ENCODE results near the gene ANKRD45.
"Not testable (repeated sequence)": the region's sequence is repeated elsewhere in the genome, so short reads cannot be mapped to it uniquely, and the experiment has no call there.

The ANKRD45 gene, protein sequence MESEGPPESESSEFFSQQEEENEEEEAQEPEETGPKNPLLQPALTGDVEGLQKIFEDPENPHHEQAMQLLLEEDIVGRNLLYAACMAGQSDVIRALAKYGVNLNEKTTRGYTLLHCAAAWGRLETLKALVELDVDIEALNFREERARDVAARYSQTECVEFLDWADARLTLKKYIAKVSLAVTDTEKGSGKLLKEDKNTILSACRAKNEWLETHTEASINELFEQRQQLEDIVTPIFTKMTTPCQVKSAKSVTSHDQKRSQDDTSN

DNA sequence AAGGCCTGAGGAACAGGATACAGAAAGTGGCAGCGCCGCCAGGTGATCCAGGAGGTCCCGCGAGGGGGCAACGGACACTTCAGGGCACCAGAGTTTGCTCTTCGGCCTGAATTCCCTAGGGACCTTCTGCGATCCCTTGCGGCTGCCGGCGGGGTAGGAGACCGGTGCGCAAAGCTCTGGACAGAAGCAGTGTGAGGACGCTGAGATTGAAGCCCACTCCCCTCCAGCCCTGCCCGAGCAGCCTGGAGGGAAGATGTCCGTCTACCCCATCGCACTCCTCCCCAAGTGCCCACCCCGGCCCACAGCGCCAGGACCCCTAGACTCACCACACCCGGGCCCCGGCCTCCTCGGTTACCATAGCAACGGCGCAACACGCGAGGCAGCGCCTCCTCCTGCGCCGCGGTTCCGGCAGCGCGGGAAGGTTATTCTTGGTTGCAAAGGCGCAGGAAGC lies at the start of gene ANKRD45:
TSS of gene ANKRD45 (minus strand) at position 361 of the 451 bp plus-strand sequence. CDS start 10,433 bp downstream, outside the sequence.
- peak; percentile 71 for DNase-seq

DNA sequence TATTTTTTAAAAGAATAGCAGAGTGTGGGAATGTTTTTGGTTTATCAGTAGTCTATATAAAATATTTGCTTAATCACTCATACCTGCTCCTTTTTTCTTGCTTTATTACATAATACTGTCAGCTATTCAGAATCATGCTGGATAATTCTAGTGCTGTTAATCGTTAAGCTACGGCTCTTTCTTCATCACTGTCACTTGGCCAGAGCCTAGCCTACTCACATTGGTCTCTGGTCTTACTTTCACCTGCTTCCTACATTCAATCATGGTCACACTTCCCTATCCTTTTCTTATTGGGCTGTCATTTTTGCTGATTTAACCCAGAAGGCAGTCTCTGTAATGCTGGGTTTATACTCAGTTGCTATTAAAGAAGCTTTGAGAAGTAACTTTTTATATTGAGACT lies 47.6 kb upstream of the ANKRD45 start:
- no peak for DNase-seq

DNA sequence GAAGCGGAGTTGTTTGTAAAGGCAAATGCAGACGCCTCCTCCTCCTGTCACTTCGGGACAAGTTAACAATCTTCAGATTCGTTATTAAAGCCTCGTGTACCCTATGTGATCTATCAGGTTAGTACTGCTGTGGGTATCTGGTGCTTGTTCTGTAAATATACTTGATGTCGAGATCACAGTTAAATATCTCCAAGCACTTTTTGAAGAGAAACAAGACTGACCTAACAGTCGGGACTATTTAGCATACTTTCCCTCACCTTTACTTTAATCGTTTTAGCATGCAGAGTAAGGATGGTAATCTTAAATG lies 45.8 kb upstream of the ANKRD45 start:
- DNase-seq: no peak

DNA sequence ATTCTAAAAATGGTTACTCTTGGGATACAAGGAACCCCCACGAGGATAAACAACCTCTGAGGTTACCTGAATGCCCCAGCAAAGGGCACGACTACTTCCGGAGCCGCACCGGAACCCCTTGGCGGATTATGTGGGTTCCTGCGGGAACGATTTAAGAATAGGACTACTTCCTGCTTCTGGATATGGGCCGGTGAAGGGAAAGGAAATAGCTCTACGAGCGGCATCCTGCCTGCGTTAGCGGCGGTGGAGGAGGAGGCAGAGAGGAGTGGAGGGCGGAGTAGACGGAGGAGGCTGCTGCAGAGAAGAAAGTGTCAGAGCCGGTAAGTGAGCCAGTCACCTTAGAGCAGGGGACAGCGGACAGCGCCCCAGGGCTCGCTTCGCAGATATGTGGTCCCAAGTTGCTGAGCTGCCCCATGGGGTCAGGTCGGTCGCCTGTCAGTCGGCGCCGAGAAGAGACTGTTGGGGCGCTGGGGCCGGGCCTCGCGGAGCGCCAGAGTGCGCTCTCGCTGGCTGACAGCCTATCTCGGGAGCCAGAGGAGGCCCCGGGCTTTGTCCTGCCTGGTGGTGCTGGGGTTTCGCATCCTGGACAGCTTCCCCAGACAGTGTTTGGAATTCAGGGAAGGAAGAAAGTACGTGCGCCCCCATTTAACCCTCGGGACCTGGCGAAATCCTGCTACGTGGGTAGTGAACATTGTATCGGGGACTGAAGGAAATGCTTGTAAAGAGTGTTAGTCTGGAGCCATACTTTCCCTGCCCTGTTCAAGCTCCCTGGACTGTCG lies 45.3 kb upstream of the ANKRD45 start, which contains the start of gene KLHL20:
TSS of gene KLHL20 (plus strand) at position 223 of the 779 bp plus-strand sequence. CDS start 1,063 bp downstream, outside the sequence.
- peak; percentile 90 for DNase-seq

DNA sequence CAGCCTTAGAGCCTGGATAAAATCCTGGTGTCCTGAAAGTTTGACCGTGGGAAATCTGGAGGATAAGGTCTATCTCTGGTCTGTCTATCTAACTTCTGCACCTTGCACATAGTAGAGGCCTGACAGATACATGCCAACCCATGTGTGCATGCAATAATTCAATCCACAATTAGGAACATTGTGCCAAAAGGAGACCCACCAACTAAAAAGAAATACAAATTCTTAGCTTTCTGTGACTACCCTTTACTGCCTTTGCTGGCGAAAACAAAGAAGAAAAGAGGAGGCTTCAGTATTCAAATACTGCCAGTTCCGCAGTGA lies 44.7 kb upstream of the ANKRD45 start:
- DNase-seq: no peak

DNA sequence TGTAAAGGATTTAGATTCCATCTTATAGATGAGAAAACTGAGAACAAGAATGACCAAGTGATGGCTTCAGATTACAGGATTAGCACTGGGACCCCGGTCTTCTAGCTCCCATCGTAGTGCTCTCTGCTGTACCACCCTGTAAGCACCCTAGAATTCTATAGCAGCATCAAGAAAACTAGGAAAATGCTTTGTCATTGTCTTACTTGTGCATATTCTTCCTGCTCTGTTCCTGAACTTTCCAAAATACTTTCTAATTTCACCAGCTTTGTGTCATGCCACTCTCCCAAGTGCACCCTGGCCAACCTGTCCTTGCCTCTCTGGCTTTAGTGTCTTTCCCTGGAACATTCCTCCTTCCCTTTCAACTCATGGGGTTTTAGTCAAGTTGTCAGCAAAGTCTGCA lies 39.1 kb upstream of the ANKRD45 start:
- DNase-seq: no peak

DNA sequence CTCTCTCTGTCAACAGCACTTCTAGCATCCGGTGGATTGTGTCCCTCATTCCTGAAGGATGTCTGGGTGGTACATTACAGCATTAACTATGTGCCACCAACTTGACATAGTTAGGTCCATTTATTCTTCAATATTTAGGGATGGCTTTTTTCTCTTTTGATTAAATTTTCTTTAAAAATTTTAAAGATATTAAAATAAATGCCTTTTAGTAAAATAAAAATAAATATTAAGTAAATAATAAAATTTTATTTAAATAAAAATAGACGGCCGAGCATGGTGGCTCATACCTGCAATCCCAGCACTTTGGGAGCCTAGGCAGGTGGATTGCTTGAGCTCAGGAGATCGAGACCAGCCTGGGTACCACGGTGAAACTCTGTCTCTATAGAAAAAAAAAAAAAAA lies 35.5 kb upstream of the ANKRD45 start:
- no peak for DNase-seq

DNA sequence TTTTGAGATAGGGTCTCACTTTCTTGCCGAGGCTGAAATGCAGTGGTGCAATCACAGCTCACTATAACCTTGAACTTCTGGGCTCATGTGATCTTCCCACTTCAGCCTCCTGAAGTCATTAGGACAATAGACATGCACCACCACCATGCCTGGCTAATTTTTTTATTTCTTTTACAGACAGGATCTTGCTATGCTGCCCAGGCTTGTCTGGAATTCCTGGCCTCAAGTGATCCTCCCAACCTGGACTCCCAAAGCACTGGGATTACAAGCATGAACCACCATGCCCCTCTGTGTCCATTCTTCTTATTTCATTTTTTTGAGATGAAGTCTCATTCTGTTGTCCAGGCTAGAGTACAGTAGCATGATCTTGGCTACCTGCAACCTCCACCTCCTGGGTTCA lies 33.1 kb upstream of the ANKRD45 start:
- DNase-seq: no peak

DNA sequence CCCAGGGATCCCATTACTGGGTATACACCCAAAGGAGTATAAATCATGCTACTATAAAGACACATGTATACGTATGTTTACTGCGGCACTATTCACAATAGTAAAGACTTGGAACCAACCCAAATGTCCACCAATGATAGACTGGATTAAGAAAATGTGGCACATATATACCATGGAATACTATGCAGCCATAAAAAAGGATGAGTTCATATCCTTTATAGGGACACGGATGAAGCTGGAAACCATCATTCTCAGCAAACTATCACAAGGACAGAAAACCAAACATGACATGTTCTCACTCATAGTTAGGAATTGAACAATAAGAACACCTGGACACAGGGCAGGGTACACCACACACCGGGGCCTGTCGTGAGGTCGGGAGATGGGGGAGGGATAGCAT lies 31.6 kb upstream of the ANKRD45 start:
- DNase-seq: not testable (repeated sequence)

DNA sequence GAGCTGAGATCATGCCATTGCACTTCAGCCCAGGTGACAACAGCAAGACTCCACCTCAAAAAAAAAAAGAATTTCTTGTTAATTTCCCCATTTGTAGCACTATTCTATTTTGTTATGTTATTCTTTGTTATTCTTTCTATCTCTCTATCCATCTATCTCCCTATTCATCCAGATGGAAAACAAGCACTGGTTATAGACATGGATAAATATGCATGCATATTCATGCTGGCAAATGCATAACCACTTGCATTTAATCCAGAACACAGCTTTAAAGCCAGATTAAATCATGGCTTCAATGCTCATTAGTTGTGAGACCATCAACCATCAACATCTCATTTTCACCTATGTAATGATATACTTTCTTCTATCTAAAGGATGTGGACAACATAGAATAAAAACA lies 23.6 kb upstream of the ANKRD45 start:
- no peak for DNase-seq

DNA sequence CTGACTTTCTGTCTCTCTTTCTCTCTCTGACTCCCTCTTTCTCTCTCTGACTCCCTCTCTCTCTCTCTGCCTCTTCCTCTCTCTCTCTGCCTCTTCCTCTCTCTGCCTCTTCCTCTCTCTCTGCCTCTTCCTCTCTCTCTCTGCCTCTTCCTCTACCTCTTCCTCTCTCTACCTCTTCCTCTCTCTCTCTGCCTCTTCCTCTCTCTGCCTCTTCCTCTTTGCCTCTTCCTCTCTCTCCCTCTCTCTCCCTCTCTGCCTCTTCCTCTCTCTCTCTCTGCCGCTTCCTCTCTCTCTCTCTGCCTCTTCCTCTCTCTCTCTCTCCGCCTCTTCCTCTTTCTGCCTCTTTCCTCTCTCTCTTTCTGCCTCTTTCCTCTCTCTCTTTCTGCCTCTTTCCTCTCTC lies 18.6 kb upstream of the ANKRD45 start:
- DNase-seq: no peak

DNA sequence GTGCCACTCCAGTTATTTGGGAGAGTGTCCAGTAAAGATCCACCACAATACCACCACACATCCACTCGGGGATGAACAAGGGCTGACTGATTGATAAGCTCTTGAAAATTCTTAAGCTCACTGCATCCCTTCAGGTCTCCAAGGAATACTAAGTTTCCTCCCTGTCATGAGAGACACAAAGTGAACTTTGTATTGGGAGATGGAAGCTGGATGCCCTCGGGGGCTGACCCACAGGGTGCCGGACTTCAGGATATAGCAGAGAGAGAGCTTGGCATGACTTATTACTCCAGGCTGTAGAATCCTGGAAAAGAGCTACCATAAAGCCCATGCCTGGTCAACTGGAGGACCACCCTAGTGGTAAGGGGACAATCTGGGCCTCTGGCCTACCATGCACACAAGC lies 15.5 kb upstream of the ANKRD45 start:
- DNase-seq: not testable (repeated sequence)

DNA sequence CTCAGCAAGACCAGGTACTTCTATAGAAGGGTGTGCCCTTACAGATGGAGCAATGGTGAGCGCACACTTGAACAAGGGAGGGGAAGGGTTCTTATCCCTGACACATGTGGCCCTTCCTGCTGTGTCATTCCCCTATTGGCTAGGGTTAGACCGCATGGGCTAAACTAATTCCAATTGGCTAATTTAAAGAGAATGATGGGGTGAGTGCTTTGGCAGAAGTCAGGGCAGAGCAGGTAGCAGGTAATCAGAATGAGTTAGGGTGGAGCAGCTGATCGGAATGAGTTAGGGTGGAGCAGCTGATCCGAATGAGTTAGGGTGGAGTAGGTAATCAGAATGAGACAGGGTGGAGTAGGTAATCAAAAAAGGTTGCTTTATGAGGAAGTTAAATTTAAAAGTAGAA lies 14.2 kb upstream of the ANKRD45 start:
- not testable (repeated sequence) for DNase-seq

DNA sequence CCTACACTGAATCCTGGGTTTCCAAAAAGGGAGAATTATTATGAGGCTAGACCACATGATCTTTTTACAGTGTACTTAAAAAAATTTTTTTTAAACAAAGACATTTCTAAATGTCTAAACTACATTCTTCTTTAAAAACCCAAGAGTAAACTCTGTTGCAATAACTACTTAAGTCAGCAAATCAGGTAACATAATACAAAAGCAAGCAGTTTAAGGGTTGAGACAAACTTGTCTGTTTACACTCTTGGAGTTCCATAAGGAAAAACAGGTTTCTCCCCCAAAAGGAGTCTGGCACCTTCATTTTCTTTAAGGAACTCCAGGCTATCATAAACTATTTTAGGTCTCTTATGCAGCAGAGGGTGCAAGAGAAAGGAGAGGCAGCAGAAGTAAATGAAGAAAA lies 12.5 kb upstream of the ANKRD45 start:
- DNase-seq: no peak

DNA sequence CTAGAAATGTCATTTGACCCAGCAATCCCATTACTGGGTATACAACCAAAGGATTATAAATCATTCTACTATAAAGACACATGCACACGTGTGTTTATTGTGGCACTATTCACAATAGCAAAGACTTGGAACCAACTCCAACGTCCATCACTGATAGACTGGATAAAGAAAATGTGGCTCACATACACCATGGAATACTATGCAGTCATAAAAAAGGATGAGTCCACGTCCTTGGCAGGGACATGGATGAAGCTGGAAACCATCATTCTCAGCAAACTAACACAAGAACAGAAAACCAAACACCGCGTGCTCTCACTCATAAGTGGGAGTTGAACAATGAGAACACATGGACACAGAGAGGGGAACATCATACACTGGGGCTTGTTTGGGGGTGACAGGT lies 10.5 kb upstream of the ANKRD45 start:
- DNase-seq: not testable (repeated sequence)

DNA sequence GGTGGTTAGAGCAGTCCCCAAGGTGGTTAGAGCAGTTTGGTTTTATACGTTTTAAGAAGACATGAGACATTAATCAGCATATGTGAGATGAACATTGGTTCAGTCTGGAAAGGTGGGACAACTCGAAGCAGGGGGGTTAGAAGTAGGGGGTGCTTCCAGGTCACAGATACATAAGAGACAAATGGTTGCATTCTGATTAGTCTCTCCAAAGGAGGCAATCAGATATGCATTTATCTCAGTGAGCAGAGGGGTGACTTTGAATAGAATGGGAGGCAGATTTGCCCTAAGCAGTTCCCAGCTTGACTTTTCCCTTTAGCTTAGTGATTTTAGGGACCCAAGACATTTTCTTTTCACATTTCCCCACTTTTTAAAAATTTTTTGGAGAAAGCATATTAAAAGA lies 4.8 kb upstream of the ANKRD45 start:
- not testable (repeated sequence) for DNase-seq

DNA sequence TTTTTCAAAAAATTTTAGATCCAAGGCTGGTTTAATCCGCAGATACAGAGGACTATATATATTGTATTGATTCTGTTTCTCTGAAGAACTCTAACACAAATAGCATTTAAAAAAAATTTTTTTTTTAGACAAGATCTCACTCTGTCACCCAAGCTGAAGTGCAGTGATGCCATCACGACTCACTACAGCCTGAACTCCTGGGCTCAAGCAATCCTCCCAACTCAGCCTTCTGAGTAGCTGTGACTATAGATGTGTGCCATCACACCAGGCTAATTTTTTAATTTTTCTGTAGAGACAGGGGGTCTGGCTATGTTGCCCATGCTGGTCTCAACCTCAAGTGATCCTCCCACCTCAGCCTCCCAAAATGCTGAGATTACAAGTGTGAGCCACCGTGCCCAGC lies 3.0 kb downstream of the ANKRD45 start:
- DNase-seq: no peak

DNA sequence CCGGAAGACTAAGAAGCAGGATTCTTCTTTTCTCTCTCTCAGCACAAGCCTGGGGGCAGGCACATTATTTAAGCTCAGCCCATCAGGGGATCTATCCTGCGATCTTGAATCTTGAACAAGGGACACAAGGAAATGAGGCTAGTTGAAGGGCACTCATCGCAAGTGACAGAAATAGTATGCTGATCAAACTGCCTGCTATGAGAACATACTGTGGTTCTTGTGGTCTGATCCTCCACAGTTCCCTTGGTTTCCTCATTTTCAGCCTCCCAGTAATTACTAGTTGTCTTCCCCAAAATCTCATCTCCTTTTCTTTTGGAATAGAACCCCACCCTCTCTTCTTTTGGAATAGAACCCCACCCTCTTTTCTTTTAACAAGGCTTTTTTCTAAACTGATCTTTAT lies 6.5 kb downstream of the ANKRD45 start:
- DNase-seq: no peak

DNA sequence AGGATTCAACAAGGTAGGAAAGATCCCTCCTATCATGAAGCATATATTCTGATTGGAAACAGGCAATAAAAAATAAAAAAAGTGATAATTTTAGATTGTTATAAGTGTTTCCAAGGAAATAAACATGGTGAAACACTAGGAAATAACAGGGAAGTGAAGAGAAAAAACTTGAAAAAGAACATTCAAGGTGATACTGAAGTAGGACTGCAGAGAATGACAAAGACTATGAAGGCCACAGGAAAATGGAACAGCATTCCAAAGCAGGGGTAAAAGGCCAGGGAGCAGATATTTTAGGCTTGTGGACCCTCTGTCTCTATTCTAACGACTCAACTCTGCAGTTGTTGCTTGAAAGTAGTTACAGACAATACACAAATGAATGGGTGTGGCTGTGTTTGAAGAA lies 7.9 kb downstream of the ANKRD45 start:
- no peak for DNase-seq

DNA sequence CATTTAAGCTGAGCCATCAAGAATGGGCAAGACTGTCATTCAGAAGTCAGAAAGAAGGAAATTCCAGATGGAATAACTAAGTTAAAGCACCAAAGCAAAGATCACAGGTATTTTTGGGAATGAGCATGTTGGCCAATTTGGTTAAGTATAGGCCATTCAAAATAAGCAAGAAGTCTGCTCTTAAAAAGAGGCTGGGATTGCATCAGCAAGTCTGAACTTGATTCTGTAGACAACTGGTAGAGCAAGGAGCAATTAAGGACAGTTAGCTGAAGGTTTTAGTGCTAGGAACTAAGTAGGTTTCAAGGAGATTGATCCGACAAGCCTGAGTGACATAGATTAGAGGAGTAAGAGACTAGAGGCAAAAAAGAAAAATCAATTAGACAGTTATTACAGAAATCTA lies 8.4 kb downstream of the ANKRD45 start:
- no peak for DNase-seq

DNA sequence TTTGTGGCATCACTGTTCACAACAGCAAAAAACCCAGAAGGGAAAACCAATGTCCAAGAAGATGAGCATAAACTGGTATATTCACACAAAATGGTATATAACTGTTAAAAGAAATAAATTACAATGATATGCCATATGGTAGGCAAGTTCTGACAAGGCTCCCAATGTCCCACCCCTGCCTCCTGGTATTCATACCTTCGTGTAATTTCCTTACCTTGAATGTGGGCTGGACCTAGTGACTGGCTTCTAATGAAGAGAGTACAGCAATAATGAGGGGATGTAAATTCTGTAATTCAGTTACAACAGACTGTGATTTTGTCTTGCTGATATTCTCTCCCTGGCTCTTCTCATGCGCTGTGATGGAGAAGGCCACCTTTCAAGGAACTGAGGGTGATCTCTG lies 9.3 kb downstream of the ANKRD45 start:
- DNase-seq: no peak

DNA sequence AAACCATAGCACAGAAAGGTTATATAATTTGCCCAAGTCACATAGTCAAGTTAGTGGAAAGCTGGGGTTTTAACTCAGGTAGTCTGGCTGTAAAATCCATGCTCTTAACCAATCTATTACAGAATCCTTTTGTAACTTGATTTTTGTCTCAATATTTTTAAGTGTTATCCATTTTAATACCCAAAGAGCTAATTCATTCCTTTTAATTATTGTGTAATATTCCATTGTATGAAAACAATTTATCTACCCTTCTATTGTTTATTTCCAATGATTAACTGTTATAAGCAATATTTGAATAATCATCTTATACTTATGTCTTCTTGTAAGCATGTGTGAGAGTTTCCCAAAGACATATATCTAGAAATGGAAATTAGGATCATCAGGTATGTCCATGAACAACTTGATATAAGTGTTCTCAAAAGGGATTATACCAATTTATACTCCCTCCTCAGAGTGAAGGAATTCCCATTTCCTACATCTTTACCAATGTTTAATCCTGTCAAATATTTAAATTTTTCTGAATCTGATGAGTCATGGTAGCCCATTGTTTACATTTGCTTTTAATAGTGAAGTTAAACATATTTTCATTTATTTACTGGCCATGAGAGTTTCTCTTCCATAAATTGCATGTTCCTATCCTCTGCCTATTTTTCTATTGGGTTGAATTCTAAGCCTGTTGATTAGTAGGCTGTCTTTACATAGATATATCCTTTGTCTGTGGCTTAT lies 20.6 kb downstream of the ANKRD45 start:
- DNase-seq: no peak

DNA sequence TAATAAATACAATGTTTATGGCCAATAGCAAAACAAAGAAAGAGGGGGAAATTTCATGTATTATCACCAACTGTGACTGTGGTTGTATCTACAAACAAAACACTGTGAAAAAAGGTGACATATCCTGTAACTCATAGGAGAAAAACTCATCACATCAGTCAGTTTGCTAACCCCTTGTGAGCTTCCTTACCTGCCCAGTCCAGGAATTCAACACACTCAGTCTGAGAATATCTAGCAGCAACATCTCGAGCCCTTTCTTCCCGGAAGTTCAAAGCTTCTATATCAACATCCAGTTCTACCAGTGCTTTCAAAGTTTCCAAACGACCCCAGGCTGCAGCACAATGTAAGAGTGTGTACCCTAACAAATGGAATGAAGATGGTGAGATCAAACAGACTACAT lies 23.0 kb downstream of the ANKRD45 start:
- DNase-seq: no peak
